ENCODE measurements around the gene FANCG. TPM values are rescaled to one million over a fixed set of nuclear protein-coding genes. Genes with fewer than 3 reads are reported as not detected.

The FANCG gene
- total RNA-seq, 1 experiment from 2014 or later: 108 TPM

GRCh38 chr9:35027374-35027773 lies 52.4 kb downstream of the FANCG start:
- no peak for TF ChIP-seq HMGXB4 (CRISPR knock-in tag; IDR thresholded peaks at IDR 0.05)
- TF ChIP-seq ERG (CRISPR knock-in tag; IDR thresholded peaks at IDR 0.05): no peak
- TF ChIP-seq ZNF396 (CRISPR knock-in tag; IDR thresholded peaks at IDR 0.05; ENCODE audit: borderline replicate concordance): no peak
- TF ChIP-seq USF1 (CRISPR knock-in tag; IDR thresholded peaks at IDR 0.05): no peak
- no peak for TF ChIP-seq HMGA2 (CRISPR knock-in tag; IDR thresholded peaks at IDR 0.05)
- TF ChIP-seq MLX (CRISPR knock-in tag; IDR thresholded peaks at IDR 0.05): no peak
- TF ChIP-seq ZBTB43 (CRISPR knock-in tag; IDR thresholded peaks at IDR 0.05): no peak
- no peak for TF ChIP-seq ZNF425 (CRISPR knock-in tag; conservative IDR thresholded peaks at IDR 0.05)
- TF ChIP-seq FOXP1 (CRISPR knock-in tag; IDR thresholded peaks at IDR 0.05; ENCODE audit: borderline replicate concordance): no peak
- no peak for TF ChIP-seq MYBL2 (CRISPR knock-in tag; IDR thresholded peaks at IDR 0.05)
- no peak for TF ChIP-seq NR1H2 (CRISPR knock-in tag; IDR thresholded peaks at IDR 0.05)
- no peak for TF ChIP-seq NR3C1 (CRISPR knock-in tag; conservative IDR thresholded peaks at IDR 0.05; ENCODE audit: low read depth)
- no peak for TF ChIP-seq RORB (CRISPR knock-in tag; IDR thresholded peaks at IDR 0.05)
- TF ChIP-seq NFATC4 (CRISPR knock-in tag; IDR thresholded peaks at IDR 0.05): no peak
- no peak for TF ChIP-seq PRRX2 (CRISPR knock-in tag; IDR thresholded peaks at IDR 0.05)
- no peak for TF ChIP-seq NFYB (CRISPR knock-in tag; conservative IDR thresholded peaks at IDR 0.05; ENCODE audit: low read depth)
- TF ChIP-seq ZSCAN18 (CRISPR knock-in tag; IDR thresholded peaks at IDR 0.05): no peak
- no peak for TF ChIP-seq ZMAT4 (CRISPR knock-in tag; IDR thresholded peaks at IDR 0.05)
- TF ChIP-seq ZNF263 (CRISPR knock-in tag; IDR thresholded peaks at IDR 0.05; ENCODE audit: low read depth): no peak
- ChIA-PET CTCF (interaction anchor here (0.7 to 3.8 kb wide), 8 partner anchors 9 to 326 kb away, joined by 3 to 21 read pairs (median 4); no protein-coding TSS in a partner anchor), POLR2A (interaction anchor here (0.6 to 0.9 kb wide), 2 partner anchors 33 to 100 kb away, joined by 3 to 8 read pairs; no protein-coding TSS in a partner anchor)
- peaks cover 71% of the 10 kb centered on the region for H3K36me3 Mint-ChIP-seq
- DNase-seq (ENCODE audit: low spot score) (no peak), ATAC-seq (no peak)
- peak overlapping the region; percentile 72 for H3K27ac Mint-ChIP-seq
- peaks cover 65% of the 10 kb centered on the region for H3K9me3 Mint-ChIP-seq
- peaks cover 37% of the 10 kb centered on the region for H3K4me1 Mint-ChIP-seq
- H3K4me3 Mint-ChIP-seq: no peak overlapping the region; the same call in 1 of the 2 replicates
- peaks cover 13% of the 10 kb centered on the region for H3K27me3 Mint-ChIP-seq (ENCODE audit: low read depth)

All from WTC11 (cell line).